Hippocampal formation (tissue), 2 donors: ENCODE data around the gene DCAF17.
A peak's percentile ranks its signal among the peaks of the same experiment; 100 is the strongest.
"Not testable (repeated sequence)": the region's sequence is repeated elsewhere in the genome, so short reads cannot be mapped to it uniquely, and the experiment has no call there.

Experiments
- DNase-seq, 2 donors: peaks; one replicate each; lab custom pipeline; 2025; lab: John Stamatoyannopoulos, UW

DCAF17 gene

DNA sequence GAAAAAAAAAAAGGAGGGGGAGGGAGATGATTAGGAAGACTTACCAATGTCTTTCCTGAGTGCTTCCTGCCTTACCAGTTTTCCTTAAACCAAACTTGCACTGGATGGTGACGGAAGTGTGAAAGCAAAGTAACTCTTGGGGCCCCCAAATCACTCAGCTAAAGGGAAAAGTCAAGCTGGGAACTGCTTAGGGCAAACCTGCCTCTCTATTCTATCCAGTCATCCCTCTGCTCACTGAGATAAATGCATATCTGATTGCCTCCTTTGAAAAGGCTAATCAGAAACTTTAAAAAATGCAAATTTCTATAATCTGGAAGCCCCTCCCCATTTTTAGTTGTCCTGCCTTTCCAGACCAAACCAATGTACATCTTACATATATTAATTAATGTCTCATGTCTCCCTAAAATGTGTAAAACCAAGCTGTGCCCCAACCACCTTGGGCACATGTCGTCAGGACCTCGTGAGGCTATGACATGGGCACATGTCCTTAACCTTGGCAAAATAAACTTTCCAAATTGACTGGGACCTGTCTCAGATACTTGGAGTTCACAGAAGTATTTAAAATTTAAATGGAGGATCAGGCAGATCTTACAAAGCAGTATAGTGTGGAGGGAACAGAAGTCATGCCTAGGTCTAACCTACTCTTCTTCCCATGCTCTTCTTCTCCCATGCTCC, 81.0 kb downstream of the DCAF17 start:
- DNase-seq = no peak

DNA sequence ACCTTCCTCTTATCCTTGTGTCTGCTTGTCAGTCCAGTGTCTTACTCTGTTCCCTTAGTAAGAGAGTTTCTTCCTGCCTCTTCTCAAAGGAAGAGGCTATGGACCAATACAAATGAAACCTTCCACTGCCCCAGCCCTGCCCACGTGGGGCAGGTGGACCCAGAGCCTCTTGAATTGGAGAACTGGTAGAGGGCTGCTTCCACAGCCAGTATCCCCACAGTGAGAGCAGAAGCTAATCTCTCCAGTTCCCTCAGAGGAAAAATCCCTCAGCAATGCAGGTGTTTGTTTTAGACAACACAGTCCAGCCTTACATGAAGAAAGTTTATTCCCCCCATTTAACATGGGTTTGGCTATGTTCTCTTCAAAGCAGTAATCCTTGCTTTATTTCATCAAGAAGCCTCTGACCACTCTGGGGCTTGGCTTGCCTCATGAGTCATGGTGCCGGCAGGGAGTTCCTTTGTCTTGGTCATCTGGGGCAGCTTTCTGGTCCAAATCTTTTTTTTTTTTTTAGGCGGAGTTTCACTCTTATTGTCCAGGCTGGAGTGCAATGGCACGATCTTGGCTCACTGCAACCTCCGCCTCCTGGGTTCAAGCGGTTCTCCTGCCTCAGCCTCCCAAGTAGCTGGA, 81.8 kb downstream of the DCAF17 start:
- no peak for DNase-seq

DNA sequence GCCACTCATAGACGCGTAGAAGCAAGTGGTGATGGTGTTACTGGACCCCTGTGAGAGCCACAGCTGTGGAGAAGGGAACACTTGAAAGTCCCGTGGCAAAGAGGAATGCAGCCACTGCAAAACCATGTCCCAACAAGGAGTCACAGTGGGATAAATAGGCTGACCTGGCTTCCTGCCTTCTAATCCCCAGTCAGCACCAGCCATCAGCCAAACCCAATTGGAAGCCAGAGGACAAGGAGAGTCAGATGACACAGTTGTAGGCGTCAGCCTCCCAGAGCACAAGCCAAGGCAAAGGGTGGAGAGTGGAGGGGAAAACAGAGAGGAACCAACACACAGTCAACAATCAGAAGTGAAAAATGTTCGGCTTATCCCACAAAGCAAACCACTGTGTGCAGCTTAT, 82.8 kb downstream of the DCAF17 start:
- DNase-seq = no peak

DNA sequence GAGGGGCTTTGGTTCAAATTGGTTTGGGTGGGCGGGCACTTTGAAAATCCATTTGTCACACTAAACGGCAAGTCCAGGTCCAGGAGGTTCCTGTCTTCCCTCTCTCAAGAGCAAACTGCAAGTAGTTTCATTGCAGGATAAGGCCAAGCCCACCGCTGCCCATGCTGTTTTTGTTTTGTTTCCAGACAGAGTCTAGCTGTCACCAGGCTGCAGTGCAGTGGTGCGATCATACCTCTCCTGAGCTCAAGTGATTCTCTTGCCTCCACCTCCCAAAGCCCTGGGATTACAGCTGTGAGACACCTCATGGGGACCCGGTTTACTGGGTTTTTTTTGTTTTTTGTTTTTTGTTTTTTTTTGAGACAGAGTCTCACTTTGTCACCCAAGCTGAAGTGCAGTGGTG, 86.4 kb downstream of the DCAF17 start:
- DNase-seq = no peak

DNA sequence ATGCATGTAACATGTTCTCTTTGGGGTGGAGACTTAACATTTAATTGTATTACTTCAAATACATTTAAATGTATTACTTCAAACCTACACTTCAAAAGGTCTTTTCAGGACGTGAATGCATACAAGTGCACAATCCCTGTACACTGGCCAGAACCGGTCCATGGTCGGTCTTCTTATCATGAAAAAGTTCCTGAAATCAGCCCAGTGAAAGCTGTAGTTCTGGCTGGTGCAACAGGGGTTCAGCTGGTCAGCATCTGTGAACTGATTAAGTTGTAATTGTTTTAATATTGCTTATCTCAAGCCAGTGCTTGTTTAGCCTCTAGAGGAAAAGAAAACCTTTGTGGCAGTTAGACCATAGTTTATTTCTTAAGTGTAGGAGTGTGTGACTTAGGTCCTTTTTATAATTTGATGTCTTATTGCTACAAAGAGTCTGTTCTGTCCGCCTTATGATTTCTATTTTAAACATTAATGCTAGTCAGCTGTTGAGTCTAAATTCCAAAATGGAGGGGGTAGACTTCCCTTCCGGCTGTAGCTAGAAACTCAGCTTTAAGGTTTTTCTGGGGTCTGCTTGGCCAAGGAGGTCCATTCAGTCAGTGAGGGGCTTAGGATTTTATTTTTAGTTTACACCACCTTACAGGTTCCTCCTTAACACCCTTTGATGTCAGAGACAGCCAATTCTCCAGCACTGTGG, 87.5 kb downstream of the DCAF17 start:
- DNase-seq = no peak

DNA sequence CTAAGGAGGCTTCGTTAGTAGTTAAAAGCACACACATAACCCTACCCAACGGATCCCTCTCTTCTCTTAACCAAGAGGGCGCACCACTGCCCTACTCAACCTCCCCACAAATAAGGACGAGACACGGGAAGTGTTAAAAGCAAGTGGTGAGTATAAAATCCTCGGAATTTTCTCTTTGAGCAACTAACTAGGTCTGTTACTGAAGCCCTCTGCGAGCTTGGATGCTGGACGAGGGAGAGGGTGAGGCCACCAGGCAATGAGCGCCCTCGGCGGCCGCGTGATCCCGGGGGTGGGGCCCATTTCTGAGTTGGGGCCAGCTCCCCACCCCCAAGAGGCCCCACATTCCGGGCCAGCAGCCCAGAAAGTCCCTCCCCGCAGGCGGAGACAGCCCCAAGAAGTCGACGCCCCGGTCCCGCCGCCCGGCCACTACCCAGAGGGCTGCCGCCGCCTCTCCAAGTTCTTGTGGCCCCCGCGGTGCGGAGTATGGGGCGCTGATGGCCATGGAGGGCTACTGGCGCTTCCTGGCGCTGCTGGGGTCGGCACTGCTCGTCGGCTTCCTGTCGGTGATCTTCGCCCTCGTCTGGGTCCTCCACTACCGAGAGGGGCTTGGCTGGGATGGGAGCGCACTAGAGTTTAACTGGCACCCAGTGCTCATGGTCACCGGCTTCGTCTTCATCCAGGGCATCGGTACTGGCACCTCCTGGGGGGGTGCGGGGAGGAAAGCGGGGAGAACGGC, 88.2 kb downstream of the DCAF17 start, which contains the start of gene CYBRD1:
Gene CYBRD1, plus strand, starts transcription at position 423 of the 736 bp plus-strand sequence. Its CDS starts 72 bp downstream, at position 495.
- DNase-seq = peak; percentile 70 to 93

GRCh38 chr2:171522788-171523087, 88.7 kb downstream of the DCAF17 start:
- peak in 1 of 2 donors; percentile 46 for DNase-seq

- DNase-seq = peak; percentile 86 to 87
Measured at GRCh38 chr2:171523088-171524017, 89.3 kb downstream of the DCAF17 start.

GRCh38 chr2:171524018-171524401, 90.0 kb downstream of the DCAF17 start:
- no peak for DNase-seq

- DNase-seq = no peak
Measured at GRCh38 chr2:171529914-171530313, 95.9 kb downstream of the DCAF17 start.

DNA sequence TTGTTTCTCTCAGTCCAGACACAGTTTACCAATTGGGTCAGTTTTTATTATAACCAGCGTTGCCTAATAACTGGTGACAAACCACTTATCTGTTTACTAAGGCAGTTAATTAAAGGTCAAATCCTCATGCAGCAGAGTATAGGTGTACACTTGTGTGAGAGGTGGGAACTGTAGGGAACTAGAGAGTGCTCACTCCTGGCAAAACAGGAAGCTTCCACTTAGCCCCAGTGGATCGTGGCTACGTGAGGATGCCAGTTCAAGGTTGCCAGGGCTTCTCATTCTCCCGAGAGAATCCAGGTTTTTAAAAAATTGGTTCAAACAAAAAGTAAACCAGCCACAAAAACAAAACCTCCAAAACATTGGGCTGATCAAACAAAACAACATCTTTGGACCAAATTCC, 96.4 kb downstream of the DCAF17 start:
- no peak for DNase-seq

DNA sequence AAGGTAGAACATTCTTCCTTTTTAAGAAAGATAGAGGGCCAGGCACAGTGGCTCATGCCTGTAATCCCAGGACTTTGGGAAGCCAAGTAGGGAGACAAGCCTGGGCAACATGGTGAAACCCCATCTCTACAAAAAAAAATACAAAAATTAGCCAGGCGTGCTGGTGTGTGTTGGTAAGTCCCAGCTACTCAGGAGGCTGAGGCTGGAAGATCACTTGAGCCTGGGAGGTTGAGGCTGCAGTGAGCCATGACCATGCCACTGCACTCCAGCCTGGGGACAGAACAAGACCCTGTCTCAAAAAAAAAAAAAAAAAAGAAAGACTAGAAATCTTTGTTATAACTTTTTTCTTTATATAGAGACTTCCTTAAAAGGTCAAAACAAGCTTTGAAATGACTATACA, 96.8 kb downstream of the DCAF17 start:
- not testable (repeated sequence) for DNase-seq

DNA sequence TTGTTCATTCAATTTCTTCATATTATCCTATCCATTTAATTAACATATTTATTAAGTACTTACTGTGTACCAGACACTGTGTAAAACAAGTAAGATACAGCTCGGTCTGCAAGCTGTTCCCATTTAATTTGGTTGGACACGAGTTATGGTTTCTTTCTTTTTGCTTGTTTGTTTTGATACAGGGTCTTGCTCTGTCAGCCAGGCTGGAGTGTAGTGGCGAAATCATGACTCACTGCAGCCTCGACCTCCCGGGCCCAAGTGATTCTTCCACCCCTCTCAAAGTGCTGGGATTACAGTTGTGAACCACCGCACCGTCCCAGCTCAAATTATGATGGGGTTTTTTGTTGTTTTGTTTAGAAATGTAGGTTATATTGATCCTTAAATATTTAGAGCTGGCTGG, 97.3 kb downstream of the DCAF17 start:
- DNase-seq = no peak

- no peak for DNase-seq
Measured at GRCh38 chr2:171531836-171532450, 97.9 kb downstream of the DCAF17 start.

GRCh38 chr2:171533331-171533730, 99.3 kb downstream of the DCAF17 start:
- no peak for DNase-seq
